OCI-LY7 (cell line): ENCODE data around the gene RPL12. TPM values are rescaled to one million over a fixed set of nuclear protein-coding genes. Genes with fewer than 3 reads are reported as not detected.

Source experiments
- BruUV-seq: library from RNA; stranded (reverse); fragments of 400-500 nt; replicated peaks from 2 replicates; lab custom pipeline; 2021; lab: Mats Ljungman, UMichigan
- CTCF ChIA-PET: fragments of 300-600 bp; sonication (Branson Sonifier 250); formaldehyde crosslinking; loops from one replicate; lab custom pipeline; 2022; ENCODE audit warnings: antibody characterized with exemption; ENCODE audit not compliant: unreplicated experiment; lab: Charles Lee
- POLR2A ChIA-PET: fragments of 300-600 bp; sonication (Branson Sonifier 250); formaldehyde crosslinking; loops from one replicate; lab custom pipeline; 2022; ENCODE audit warnings: antibody characterized with exemption; lab: Charles Lee
- DNase-seq: peaks from one replicate; pipeline ENCODE4 v3.0.0-alpha.2; 2015; ENCODE audit warnings: low spot score
- H2AFZ ChIP-seq: fragments of 200-600 bp; sonication (generic), shearing (Covaris generic); 2 replicates; pipeline ENCODE4 v1.6.1; 2014; ENCODE audit warnings: mild to moderate bottlenecking, antibody characterized with exemption, low read length, moderate library complexity
- H3K27ac ChIP-seq: fragments of 200-600 bp; sonication (generic); 2 replicates; pipeline ENCODE4 v1.5.1; 2014; ENCODE audit warnings: mixed run types, low read depth, mild to moderate bottlenecking, moderate library complexity, low read length, inconsistent platforms; ENCODE audit not compliant: poor library complexity, severe bottlenecking
- H3K36me3 ChIP-seq: fragments of 200-600 bp; sonication (generic); 2 replicates; pipeline ENCODE4 v1.6.1; 2014; ENCODE audit warnings: mild to moderate bottlenecking, antibody characterized with exemption, low read length, moderate library complexity, mixed read lengths; ENCODE audit not compliant: insufficient read depth
- H3K4me1 ChIP-seq: fragments of 200-600 bp; sonication (generic); 2 replicates; pipeline ENCODE4 v1.5.1; 2014; ENCODE audit warnings: mild to moderate bottlenecking, low read length; ENCODE audit not compliant: insufficient read depth, poor library complexity, severe bottlenecking
- H3K4me2 ChIP-seq: fragments of 200-600 bp; sonication (generic); 2 replicates; pipeline ENCODE4 v1.6.1; 2014; ENCODE audit warnings: mild to moderate bottlenecking, low read length
- H3K4me3 ChIP-seq: fragments of 200-600 bp; sonication (generic); 2 replicates; pipeline ENCODE4 v1.5.1; 2014; ENCODE audit warnings: mild to moderate bottlenecking, low read depth, low read length; ENCODE audit not compliant: poor library complexity, severe bottlenecking
- H3K79me2 ChIP-seq: fragments of 200-600 bp; sonication (generic); 2 replicates; pipeline ENCODE4 v1.6.1; 2016; ENCODE audit warnings: low read depth, mild to moderate bottlenecking, low read length, moderate library complexity, mixed read lengths; ENCODE audit not compliant: insufficient read depth
- H3K9me2 ChIP-seq: fragments of 200-600 bp; sonication (generic); 2 replicates; pipeline ENCODE4 v1.6.1; 2016; ENCODE audit warnings: mild to moderate bottlenecking, low read length, mixed read lengths; ENCODE audit not compliant: insufficient read depth
- H3K9me3 ChIP-seq: fragments of 200-600 bp; sonication (generic); 2 replicates; pipeline ENCODE4 v1.6.1; 2014; ENCODE audit warnings: mild to moderate bottlenecking, mixed run types, low read length, mixed read lengths
- H4K20me1 ChIP-seq: fragments of 200-600 bp; sonication (generic); 2 replicates; pipeline ENCODE4 v1.6.1; 2014; ENCODE audit warnings: mild to moderate bottlenecking, antibody characterized with exemption, low read length, moderate library complexity, mixed read lengths; ENCODE audit not compliant: insufficient read depth
- EZH2phosphoT487 ChIP-seq: fragments of 200-600 bp; sonication (generic); IDR thresholded peaks from 2 replicates; pipeline ENCODE4 v1.6.1; 2018; ENCODE audit warnings: low read depth, borderline replicate concordance, mild to moderate bottlenecking, mixed run types, antibody characterized with exemption, low read length, moderate library complexity, mixed read lengths
- intact Hi-C: fragments of 100-400 bp; cut with micrococcal nuclease; formaldehyde crosslinking; loops from one replicate; pipeline ENCODE4 v1.10.0; 2022; ENCODE audit not compliant: unreplicated experiment
- total RNA-seq, 2 experiments: library from RNA; depleted of rRNA in 1 of 2; stranded (reverse); fragments of >200 nt in 1 of 2; shearing (Covaris generic) in 1 of 2; gene quantifications; 2 replicates each; pipeline ENCODE4 v1.2.3, GENCODE V29; 2014 to 2022
- TF ChIP-seq, protein P1 (sequence below): fragments of 200-600 bp; sonication (generic); conservative IDR thresholded peaks from 2 replicates; pipeline ENCODE4 v1.5.1; 2014; ENCODE audit warnings: mild to moderate bottlenecking, antibody characterized with exemption, low read length, moderate library complexity, mixed read lengths

RPL12 gene
- total RNA-seq, 2 experiments from 2014 or later = 1,622 to 1,868 TPM

DNA sequence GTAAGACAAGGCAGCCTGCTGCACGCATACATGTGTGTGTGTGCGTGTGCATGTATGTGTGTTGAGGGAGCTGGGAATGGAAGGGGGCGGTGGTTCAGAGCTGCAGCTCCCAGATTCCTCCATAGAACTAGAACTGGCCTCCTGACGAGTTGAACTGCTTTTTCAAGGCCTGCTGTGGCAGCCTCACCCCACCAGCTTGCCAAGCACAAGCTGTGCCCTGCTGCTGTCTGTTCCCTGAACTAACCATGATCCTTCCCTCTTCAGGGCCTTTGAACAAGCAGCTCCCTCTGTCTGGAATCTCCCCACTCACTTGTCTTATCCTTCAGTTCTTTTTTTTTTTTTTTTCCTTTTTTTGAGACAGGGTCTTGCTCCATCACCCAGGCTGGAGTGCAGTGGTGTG, 22.7 kb upstream of the RPL12 start:
- CTCF ChIA-PET = no interaction called here
- Histone ChIP-seq H3K79me2 (no peaks in the 10 kb centered on the region), H4K20me1 (no peaks in the 10 kb centered on the region), H3K9me2 (no peaks in the 10 kb centered on the region), H3K36me3 (peaks cover 19% of the 10 kb centered on the region), H2AFZ (no peak overlapping the region), H3K4me3 (no peak overlapping the region), H3K9me3 (no peaks in the 10 kb centered on the region), H3K4me2 (no peak overlapping the region), H3K4me1 (no peaks in the 10 kb centered on the region), H3K27ac (no peak overlapping the region)
- BruUV-seq = no TSS peak
- no peak for DNase-seq
- TF ChIP-seq EZH2phosphoT487 = no peak
- TF ChIP-seq, protein P1, sequence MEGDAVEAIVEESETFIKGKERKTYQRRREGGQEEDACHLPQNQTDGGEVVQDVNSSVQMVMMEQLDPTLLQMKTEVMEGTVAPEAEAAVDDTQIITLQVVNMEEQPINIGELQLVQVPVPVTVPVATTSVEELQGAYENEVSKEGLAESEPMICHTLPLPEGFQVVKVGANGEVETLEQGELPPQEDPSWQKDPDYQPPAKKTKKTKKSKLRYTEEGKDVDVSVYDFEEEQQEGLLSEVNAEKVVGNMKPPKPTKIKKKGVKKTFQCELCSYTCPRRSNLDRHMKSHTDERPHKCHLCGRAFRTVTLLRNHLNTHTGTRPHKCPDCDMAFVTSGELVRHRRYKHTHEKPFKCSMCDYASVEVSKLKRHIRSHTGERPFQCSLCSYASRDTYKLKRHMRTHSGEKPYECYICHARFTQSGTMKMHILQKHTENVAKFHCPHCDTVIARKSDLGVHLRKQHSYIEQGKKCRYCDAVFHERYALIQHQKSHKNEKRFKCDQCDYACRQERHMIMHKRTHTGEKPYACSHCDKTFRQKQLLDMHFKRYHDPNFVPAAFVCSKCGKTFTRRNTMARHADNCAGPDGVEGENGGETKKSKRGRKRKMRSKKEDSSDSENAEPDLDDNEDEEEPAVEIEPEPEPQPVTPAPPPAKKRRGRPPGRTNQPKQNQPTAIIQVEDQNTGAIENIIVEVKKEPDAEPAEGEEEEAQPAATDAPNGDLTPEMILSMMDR = no peak
- POLR2A ChIA-PET = interaction anchor here (0.6 to 1.4 kb wide), 2 partner anchors 19 to 257 kb away, joined by 3 to 4 read pairs; no protein-coding TSS in a partner anchor
- intact Hi-C loops = no loop called here

DNA sequence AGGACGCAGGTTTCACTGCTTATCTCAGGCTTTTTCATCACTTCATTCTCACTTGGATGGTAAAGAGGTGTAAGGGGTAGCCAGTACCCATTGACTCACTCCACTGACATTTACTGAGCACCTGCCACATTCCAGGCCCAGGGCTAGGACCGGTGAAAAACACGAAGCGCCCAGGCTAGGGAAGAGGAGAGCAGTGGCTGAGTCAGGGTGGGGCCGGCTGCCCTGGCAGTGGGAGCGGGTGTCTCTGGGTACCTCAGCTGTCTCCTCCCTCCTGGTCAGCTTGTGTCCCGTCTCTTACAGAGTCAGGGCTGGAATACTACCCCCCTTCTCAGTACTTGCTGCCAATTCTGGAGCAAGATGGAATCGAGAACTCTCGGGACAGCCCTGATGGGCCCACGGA, 22.3 kb upstream of the RPL12 start:
- Histone ChIP-seq H3K27ac (no peak overlapping the region), H3K4me2 (no peak overlapping the region), H3K4me3 (no peak overlapping the region), H3K36me3 (peaks cover 20% of the 10 kb centered on the region), H3K79me2 (no peaks in the 10 kb centered on the region), H2AFZ (no peak overlapping the region), H4K20me1 (no peaks in the 10 kb centered on the region), H3K9me3 (no peaks in the 10 kb centered on the region), H3K4me1 (no peaks in the 10 kb centered on the region), H3K9me2 (no peaks in the 10 kb centered on the region)
- POLR2A ChIA-PET = interaction anchor here (0.6 to 1.4 kb wide), 2 partner anchors 18 to 258 kb away, joined by 3 to 4 read pairs; no protein-coding TSS in a partner anchor
- intact Hi-C loops = no loop called here
- no peak for DNase-seq
- TF ChIP-seq EZH2phosphoT487 = no peak
- TF ChIP-seq, protein P1 = no peak
- CTCF ChIA-PET = no interaction called here
- BruUV-seq = no TSS peak

DNA sequence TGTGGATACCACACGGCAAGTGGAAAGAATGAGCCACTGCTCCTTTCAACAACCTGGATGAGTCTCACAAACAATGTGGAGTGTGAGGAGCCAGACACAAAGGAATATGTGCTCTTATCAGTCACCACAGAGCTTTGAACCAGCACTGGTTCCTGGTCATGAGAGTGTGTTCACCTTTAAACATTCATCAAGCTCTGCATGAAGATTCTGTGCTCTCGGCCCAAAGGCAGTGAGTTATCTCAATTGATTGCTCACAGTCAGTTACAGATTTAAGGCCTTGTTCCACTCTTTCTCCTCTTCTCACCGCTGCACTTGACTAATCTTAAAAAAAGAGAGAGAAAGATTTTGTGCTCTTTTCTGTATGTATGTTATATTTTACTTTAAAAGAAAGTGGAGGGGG, 19.5 kb upstream of the RPL12 start:
- TF ChIP-seq, protein P1 = no peak
- TF ChIP-seq EZH2phosphoT487 = no peak
- no peak overlapping the region for H2AFZ ChIP-seq
- no peak overlapping the region for H3K27ac ChIP-seq
- H3K36me3 ChIP-seq = peaks cover 26% of the 10 kb centered on the region
- no peaks in the 10 kb centered on the region for H3K79me2 ChIP-seq
- H3K9me2 ChIP-seq = no peaks in the 10 kb centered on the region
- no peaks in the 10 kb centered on the region for H3K9me3 ChIP-seq
- H4K20me1 ChIP-seq = no peaks in the 10 kb centered on the region
- intact Hi-C loops = no loop called here
- no peak overlapping the region for H3K4me3 ChIP-seq
- DNase-seq = no peak
- CTCF ChIA-PET = interaction anchor here (0.9 kb wide), 1 partner anchor 15 kb away, joined by 4 read pairs; no protein-coding TSS in a partner anchor
- H3K4me2 ChIP-seq = no peak overlapping the region
- H3K4me1 ChIP-seq = no peaks in the 10 kb centered on the region
- POLR2A ChIA-PET = interaction anchor here (0.5 kb wide), 1 partner anchor 22 kb away, joined by 3 read pairs; no protein-coding TSS in a partner anchor
- no TSS peak for BruUV-seq
